Right lobe of liver (tissue), 4 donors: ENCODE measurements around the gene PRRX1.

ENCODE experiments used
- POLR2A ChIP-seq: fragments of 450-650 bp; IDR thresholded peaks from one replicate; pipeline ENCODE4 v1.6.1; 2017; ENCODE audit warnings: antibody characterized with exemption, mild to moderate bottlenecking
- TF ChIP-seq, protein P1 (sequence below), 4 donors: fragments of 200-600 bp in 3 of 4; fragments of 450-650 bp in 1 of 4; IDR thresholded peaks; one replicate each; pipeline versions ENCODE4 v1.5.1 to v1.8.0; 2016 to 2022; ENCODE audit warnings: antibody characterized with exemption in 4 of 4, mild to moderate bottlenecking in 2 of 4
- donor health status: DM: no; HTN: no; CAD: no.
- donor health status: DM: no; HTN: no; CAD: no.
- donor health status: DM: no; HTN: yes; CAD: no.

DNA sequence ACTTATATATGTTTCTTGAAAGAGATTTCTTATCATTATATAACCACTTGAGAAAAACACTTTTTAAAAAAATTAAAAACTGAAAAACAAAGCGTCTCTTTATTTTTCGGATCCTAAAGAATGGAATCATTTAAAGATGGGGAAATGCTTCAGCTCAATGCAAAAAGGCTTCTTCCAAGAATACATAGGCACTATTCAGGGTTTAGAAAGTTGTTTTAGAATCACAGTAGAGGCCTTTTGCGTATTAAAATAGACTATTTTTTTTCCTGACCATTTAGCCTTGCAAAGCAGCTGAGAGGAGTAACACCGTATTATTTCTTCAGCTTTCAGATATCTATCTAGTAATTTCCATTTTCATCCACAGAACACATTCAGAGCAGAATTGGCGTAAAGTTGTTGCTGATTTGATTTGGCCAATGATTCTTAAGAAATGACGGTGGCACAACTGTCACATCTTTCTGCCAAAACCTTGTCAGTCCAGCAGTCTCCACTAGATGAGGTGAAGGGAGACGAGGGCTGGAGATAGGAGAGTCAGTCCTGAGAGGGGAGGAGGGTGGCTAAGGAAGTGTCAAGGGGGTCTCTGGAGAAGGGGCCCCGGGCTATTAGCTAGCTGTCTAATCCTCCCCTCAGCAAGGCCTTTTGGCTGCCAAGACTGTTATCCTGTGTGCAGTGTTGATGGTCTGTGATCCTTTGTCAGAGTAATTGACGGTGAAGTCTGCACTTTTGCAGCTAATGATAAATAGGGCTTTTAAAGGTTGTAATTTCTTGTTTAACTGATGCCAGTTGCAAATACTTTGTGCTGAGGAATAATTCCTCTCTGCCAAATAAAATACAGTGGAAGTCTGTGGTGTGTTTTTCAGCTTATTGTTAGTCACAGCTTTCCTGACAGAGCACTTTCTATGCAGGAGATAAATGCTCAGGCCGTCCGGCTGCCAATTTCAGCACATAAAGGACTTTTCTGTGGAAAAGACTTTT, 34.7 kb downstream of the PRRX1 start:
- TF ChIP-seq, protein P1, sequence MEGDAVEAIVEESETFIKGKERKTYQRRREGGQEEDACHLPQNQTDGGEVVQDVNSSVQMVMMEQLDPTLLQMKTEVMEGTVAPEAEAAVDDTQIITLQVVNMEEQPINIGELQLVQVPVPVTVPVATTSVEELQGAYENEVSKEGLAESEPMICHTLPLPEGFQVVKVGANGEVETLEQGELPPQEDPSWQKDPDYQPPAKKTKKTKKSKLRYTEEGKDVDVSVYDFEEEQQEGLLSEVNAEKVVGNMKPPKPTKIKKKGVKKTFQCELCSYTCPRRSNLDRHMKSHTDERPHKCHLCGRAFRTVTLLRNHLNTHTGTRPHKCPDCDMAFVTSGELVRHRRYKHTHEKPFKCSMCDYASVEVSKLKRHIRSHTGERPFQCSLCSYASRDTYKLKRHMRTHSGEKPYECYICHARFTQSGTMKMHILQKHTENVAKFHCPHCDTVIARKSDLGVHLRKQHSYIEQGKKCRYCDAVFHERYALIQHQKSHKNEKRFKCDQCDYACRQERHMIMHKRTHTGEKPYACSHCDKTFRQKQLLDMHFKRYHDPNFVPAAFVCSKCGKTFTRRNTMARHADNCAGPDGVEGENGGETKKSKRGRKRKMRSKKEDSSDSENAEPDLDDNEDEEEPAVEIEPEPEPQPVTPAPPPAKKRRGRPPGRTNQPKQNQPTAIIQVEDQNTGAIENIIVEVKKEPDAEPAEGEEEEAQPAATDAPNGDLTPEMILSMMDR (IDR thresholded peaks at IDR 0.05), result no peak
- TF ChIP-seq POLR2A, result no peak
